ENCODE measurements around the gene BTBD18. TPM values are rescaled to one million over a fixed set of nuclear protein-coding genes. Genes with fewer than 3 reads are reported as not detected.
"Not testable (repeated sequence)": the region's sequence is repeated elsewhere in the genome, so short reads cannot be mapped to it uniquely, and the experiment has no call there.

Gene BTBD18
- total RNA-seq, 4 donors from 2014 or later = not detected

DNA sequence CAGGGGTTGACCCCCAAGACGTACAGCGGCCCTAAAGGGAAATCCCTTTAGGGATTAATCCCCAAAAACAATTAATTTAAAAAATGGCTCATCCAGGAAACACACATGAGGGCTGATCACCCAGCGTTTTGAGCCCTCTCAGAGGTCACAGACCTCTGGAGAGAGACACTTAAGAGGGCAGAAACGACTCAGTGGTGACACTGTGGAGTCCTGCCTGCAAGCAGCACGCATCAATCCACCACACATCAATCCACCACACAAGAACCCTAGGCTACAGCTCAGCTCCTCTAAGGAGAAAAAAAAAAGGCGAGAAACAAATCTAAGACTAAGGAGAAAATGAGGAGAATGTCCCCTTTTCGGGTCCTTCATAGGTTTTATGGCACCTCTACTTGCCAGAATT, 22.8 kb downstream of the BTBD18 start:
- H3K4me3 ChIP-seq = no peak overlapping the region
- no peaks in the 10 kb centered on the region for H3K9me3 ChIP-seq
- in situ Hi-C loops (cut with MboI; ENCODE audit: low sequenced_read_pairs in 4 of 4) (no loop called here), intact Hi-C loops (cut with DNase I; ENCODE audit: low total_unique reads) (no loop called here)
- no peaks in the 10 kb centered on the region for H3K4me1 ChIP-seq
- no peaks in the 10 kb centered on the region for H3K36me3 ChIP-seq
- H3K27ac ChIP-seq = no peak overlapping the region
- DNase-seq (no peak), ATAC-seq (no peak)
- TF ChIP-seq, protein P1, sequence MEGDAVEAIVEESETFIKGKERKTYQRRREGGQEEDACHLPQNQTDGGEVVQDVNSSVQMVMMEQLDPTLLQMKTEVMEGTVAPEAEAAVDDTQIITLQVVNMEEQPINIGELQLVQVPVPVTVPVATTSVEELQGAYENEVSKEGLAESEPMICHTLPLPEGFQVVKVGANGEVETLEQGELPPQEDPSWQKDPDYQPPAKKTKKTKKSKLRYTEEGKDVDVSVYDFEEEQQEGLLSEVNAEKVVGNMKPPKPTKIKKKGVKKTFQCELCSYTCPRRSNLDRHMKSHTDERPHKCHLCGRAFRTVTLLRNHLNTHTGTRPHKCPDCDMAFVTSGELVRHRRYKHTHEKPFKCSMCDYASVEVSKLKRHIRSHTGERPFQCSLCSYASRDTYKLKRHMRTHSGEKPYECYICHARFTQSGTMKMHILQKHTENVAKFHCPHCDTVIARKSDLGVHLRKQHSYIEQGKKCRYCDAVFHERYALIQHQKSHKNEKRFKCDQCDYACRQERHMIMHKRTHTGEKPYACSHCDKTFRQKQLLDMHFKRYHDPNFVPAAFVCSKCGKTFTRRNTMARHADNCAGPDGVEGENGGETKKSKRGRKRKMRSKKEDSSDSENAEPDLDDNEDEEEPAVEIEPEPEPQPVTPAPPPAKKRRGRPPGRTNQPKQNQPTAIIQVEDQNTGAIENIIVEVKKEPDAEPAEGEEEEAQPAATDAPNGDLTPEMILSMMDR (IDR thresholded peaks at IDR 0.05 in 4 of 5, conservative IDR thresholded peaks at IDR 0.05 in 1 of 5) = no peak
- TF ChIP-seq POLR2A (IDR thresholded peaks at IDR 0.05) = no peak
- H3K27me3 ChIP-seq = no peaks in the 10 kb centered on the region

DNA sequence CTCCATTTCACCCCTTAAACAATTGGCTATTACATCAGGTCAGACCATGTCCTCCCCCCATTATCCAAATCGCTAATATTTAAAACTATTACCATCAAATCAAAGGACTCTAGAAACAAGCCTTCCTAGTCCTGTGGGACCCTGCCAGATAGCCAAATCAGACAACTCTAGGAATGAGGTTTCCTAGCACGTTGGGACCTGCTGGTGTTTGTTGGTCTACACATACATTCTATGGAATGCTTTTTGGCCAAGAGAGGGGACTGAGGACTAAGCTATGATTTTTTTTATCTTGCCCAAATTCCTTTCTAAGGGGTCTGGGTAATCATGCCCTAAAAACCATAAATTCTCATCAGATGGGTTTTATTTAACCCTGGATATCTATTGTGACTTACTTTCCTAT, 24.4 kb downstream of the BTBD18 start:
- no peaks in the 10 kb centered on the region for H3K4me1 ChIP-seq
- no peak overlapping the region for H3K4me3 ChIP-seq
- no peak overlapping the region for H3K27ac ChIP-seq
- intact Hi-C loops (cut with DNase I; ENCODE audit: low total_unique reads) = no loop called here
- in situ Hi-C loops (cut with MboI; ENCODE audit: low sequenced_read_pairs in 4 of 4) = no loop called here
- no peak for DNase-seq
- TF ChIP-seq, protein P1 (IDR thresholded peaks at IDR 0.05 in 4 of 5, conservative IDR thresholded peaks at IDR 0.05 in 1 of 5) = no peak
- no peak for TF ChIP-seq POLR2A (IDR thresholded peaks at IDR 0.05)
- H3K27me3 ChIP-seq = no peaks in the 10 kb centered on the region
- no peaks in the 10 kb centered on the region for H3K36me3 ChIP-seq
- no peak for ATAC-seq
- no peaks in the 10 kb centered on the region for H3K9me3 ChIP-seq

DNA sequence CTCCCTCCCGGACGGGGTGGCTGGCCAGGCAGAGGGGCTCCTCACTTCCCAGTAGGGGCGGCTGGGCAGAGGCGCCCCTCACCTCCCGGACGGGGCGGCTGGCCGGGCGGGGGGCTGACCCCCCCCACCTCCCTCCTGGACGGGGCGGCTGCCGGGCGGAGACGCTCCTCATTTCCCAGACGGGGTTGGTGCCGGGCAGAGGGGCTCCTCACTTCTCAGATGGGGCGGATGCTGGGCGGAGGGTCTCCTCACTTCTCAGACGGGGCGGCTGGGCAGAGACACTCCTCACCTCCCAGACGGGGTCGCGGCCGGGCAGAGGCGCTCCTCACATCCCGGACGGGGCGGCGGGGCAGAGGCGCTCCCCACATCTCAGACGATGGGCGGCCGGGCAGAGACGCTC, 34.9 kb downstream of the BTBD18 start:
- in situ Hi-C loops (cut with MboI; ENCODE audit: low sequenced_read_pairs in 4 of 4) = loop anchor here in 1 of 4 donors (25.0 kb wide), 1 partner anchor 871 kb away; the partner anchor contains the start of genes LPXN and ZFP91
- H3K27ac ChIP-seq; H3K27me3 ChIP-seq; intact Hi-C loops (cut with DNase I; ENCODE audit: low total_unique reads); DNase-seq; H3K9me3 ChIP-seq; H3K4me3 ChIP-seq; ATAC-seq; H3K36me3 ChIP-seq: not testable (repeated sequence)
- H3K4me1 ChIP-seq = peaks cover 21 to 22% of the 10 kb centered on the region in 2 donors

DNA sequence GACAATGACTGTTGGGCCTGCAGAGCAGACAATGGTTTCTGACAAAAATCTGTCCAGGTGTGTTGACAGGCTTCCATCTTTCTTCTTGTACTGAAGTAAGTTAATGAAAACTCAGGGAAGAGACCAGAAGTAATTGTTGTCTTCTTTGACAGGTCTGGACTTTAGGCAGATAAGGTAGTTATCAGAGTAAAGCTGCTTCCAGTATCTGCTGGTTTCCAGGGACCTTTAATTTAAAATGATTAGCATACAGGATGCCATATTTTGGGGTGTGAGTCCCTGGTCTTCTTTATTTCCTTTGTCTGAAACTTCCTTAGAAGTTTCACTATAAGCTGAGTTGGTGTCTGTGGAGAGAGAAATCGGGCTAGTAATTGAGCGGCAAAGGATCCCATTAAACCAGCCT, 37.8 kb downstream of the BTBD18 start:
- Histone ChIP-seq H3K27me3 (no peaks in the 10 kb centered on the region), H3K9me3 (no peaks in the 10 kb centered on the region), H3K27ac (peak overlapping the region in 3 of 4 donors; percentile 87 to 89 (median 88)), H3K4me3 (peak overlapping the region; percentile 82 to 99 (median 92)), H3K36me3 (no peaks in the 10 kb centered on the region), H3K4me1 (peaks cover 30 to 33% of the 10 kb centered on the region in 2 donors)
- in situ Hi-C loops (cut with MboI; ENCODE audit: low sequenced_read_pairs in 4 of 4) (loop anchor here in 1 of 4 donors (25.0 kb wide), 1 partner anchor 873 kb away; the partner anchor contains the start of genes LPXN and ZFP91), intact Hi-C loops (cut with DNase I; ENCODE audit: low total_unique reads) (loop anchor here (5.0 kb wide), 2 partner anchors 863 to 1903 kb away; partner anchors contain the start of genes LPXN, OSBP and ZFP91)
- TF ChIP-seq, protein P1 (IDR thresholded peaks at IDR 0.05 in 4 of 5, conservative IDR thresholded peaks at IDR 0.05 in 1 of 5) = no peak
- TF ChIP-seq POLR2A (IDR thresholded peaks at IDR 0.05) = no peak
- ATAC-seq = no peak
- no peak for DNase-seq

DNA sequence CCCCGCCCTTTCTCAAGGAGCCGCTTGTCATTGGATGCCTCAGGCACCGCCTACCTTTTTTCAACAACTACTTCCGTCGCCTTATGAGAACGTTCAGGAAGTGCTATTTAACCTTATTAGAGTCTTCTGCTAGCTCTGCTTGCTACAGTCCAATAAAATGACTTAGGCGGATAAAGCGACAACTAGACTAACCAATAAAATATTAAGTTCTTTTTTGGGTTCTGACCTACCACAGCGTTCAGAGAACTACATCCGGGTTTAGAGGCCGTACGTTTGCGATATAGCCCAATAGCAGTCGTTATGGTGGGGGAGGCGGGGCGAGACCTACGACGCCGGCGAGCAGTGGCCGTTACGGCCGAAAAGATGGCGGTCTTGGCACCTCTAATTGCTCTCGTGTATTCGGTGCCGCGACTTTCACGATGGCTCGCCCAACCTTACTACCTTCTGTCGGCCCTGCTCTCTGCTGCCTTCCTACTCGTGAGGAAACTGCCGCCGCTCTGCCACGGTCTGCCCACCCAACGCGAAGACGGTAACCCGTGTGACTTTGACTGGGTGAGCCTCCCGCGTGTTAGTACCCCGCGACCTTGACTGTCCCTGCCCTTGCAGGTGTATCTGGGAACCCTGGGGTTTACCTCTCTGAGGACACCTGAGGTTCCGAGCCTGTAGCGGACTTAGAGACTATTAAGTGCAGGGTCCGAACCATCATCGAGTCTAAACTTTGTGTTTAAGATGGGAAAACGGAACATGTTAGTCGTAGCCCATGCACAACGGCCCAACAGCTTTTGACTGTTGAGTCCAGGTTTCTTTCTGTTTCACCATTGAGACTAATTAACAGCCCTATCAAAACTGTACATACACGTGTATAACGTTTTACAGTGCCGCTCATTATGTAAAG, 39.1 kb downstream of the BTBD18 start, which contains the start of gene TMX2:
TSS of gene TMX2 (plus strand) at position 338 of the 895 bp plus-strand sequence. CDS start at position 364, 26 bp downstream.
- Histone ChIP-seq H3K4me1 (peaks cover 33 to 34% of the 10 kb centered on the region in 2 donors), H3K27me3 (no peaks in the 10 kb centered on the region), H3K4me3 (peak within 1 kb of the TSS; percentile 82 to 99 (median 92)), H3K9me3 (no peaks in the 10 kb centered on the region), H3K36me3 (no peaks in the 10 kb centered on the region), H3K27ac (peak within 1 kb of the TSS; percentile 87 to 91 (median 89))
- TF ChIP-seq, protein P1 (IDR thresholded peaks at IDR 0.05 in 4 of 5, conservative IDR thresholded peaks at IDR 0.05 in 1 of 5) = peak in 1 of 5 experiments; percentile 3
- TF ChIP-seq POLR2A (IDR thresholded peaks at IDR 0.05) = peak; percentile 49 to 59
- in situ Hi-C loops (cut with MboI; ENCODE audit: low sequenced_read_pairs in 4 of 4) (loop anchor here in 1 of 4 donors (25.0 kb wide), 1 partner anchor 875 kb away; the partner anchor contains the start of genes LPXN and ZFP91), intact Hi-C loops (cut with DNase I; ENCODE audit: low total_unique reads) (loop anchor here (1.0 to 5.0 kb wide), 6 partner anchors 29 to 1905 kb away; partner anchors contain the start of genes CLP1, LPXN, OSBP and SELENOH)
- DNase-seq = peak; percentile 90 to 95
- ATAC-seq = peak; percentile 98
